Measurements from ENCODE around the gene DNAH8. TPM values are rescaled to one million over a fixed set of nuclear protein-coding genes. Genes with fewer than 3 reads are reported as not detected.

Gene DNAH8
- total RNA-seq, 1 experiment from 2014 or later = not detected

GRCh38 chr6:38813041-38813823 is 98.1 kb downstream of the DNAH8 start:
- in situ Hi-C loops (cut with HindIII; ENCODE audit: low sequenced_read_pairs) = no loop called here
- no peak for DNase-seq (ENCODE audit: low spot score)

- in situ Hi-C loops (cut with HindIII; ENCODE audit: low sequenced_read_pairs) = no loop called here
Observed at GRCh38 chr6:38814761-38815160, 99.7 kb downstream of the DNAH8 start.

GRCh38 chr6:38815250-38815649 is 100.1 kb downstream of the DNAH8 start:
- in situ Hi-C loops (cut with HindIII; ENCODE audit: low sequenced_read_pairs) = no loop called here
- no peak for DNase-seq (ENCODE audit: low spot score)

More at GRCh38 chr6:38814761-38815160, 99.7 kb downstream of the DNAH8 start:
- DNase-seq (ENCODE audit: low spot score) = no peak

- in situ Hi-C loops (cut with HindIII; ENCODE audit: low sequenced_read_pairs) = no loop called here
- no peak for DNase-seq (ENCODE audit: low spot score)
Observed at GRCh38 chr6:38818691-38819090, 103.6 kb downstream of the DNAH8 start.

GRCh38 chr6:38822963-38823362 is 107.9 kb downstream of the DNAH8 start:
- no peak for DNase-seq (ENCODE audit: low spot score)
- in situ Hi-C loops (cut with HindIII; ENCODE audit: low sequenced_read_pairs) = no loop called here

GRCh38 chr6:38824243-38824894 is 109.3 kb downstream of the DNAH8 start:
- DNase-seq (ENCODE audit: low spot score) = no peak
- in situ Hi-C loops (cut with HindIII; ENCODE audit: low sequenced_read_pairs) = no loop called here

- in situ Hi-C loops (cut with HindIII; ENCODE audit: low sequenced_read_pairs) = no loop called here
- no peak for DNase-seq (ENCODE audit: low spot score)
Observed at GRCh38 chr6:38827024-38827423, 111.9 kb downstream of the DNAH8 start.

GRCh38 chr6:38831865-38832264 is 116.8 kb downstream of the DNAH8 start:
- in situ Hi-C loops (cut with HindIII; ENCODE audit: low sequenced_read_pairs) = no loop called here

GRCh38 chr6:38833320-38833719 is 118.2 kb downstream of the DNAH8 start:
- DNase-seq (ENCODE audit: low spot score) = no peak
- in situ Hi-C loops (cut with HindIII; ENCODE audit: low sequenced_read_pairs) = no loop called here

More at GRCh38 chr6:38831865-38832264, 116.8 kb downstream of the DNAH8 start:
- no peak for DNase-seq (ENCODE audit: low spot score)

GRCh38 chr6:38836585-38836984 is 121.5 kb downstream of the DNAH8 start:
- peak; percentile 31 for DNase-seq (ENCODE audit: low spot score)
- in situ Hi-C loops (cut with HindIII; ENCODE audit: low sequenced_read_pairs) = no loop called here

- in situ Hi-C loops (cut with HindIII; ENCODE audit: low sequenced_read_pairs) = no loop called here
Observed at GRCh38 chr6:38837101-38837500, 122.0 kb downstream of the DNAH8 start.

GRCh38 chr6:38843798-38844197 is 128.7 kb downstream of the DNAH8 start:
- in situ Hi-C loops (cut with HindIII; ENCODE audit: low sequenced_read_pairs) = no loop called here
- DNase-seq (ENCODE audit: low spot score) = no peak

More at GRCh38 chr6:38837101-38837500, 122.0 kb downstream of the DNAH8 start:
- DNase-seq (ENCODE audit: low spot score) = peak; percentile 25

- no peak for DNase-seq (ENCODE audit: low spot score)
- in situ Hi-C loops (cut with HindIII; ENCODE audit: low sequenced_read_pairs) = no loop called here
Observed at GRCh38 chr6:38845931-38846330, 130.8 kb downstream of the DNAH8 start.

- DNase-seq (ENCODE audit: low spot score) = no peak
Observed at GRCh38 chr6:38846361-38846760, 131.2 kb downstream of the DNAH8 start.

GRCh38 chr6:38846844-38847243 is 131.7 kb downstream of the DNAH8 start:
- no peak for DNase-seq (ENCODE audit: low spot score)
- in situ Hi-C loops (cut with HindIII; ENCODE audit: low sequenced_read_pairs) = no loop called here

More at GRCh38 chr6:38846361-38846760, 131.2 kb downstream of the DNAH8 start:
- in situ Hi-C loops (cut with HindIII; ENCODE audit: low sequenced_read_pairs) = no loop called here

GRCh38 chr6:38847497-38847896 is 132.4 kb downstream of the DNAH8 start:
- DNase-seq (ENCODE audit: low spot score) = no peak
- in situ Hi-C loops (cut with HindIII; ENCODE audit: low sequenced_read_pairs) = no loop called here

- DNase-seq (ENCODE audit: low spot score) = no peak
- in situ Hi-C loops (cut with HindIII; ENCODE audit: low sequenced_read_pairs) = no loop called here
Observed at GRCh38 chr6:38848760-38849159, 133.6 kb downstream of the DNAH8 start.

GRCh38 chr6:38852215-38852614 is 137.1 kb downstream of the DNAH8 start:
- no peak for DNase-seq (ENCODE audit: low spot score)
- in situ Hi-C loops (cut with HindIII; ENCODE audit: low sequenced_read_pairs) = no loop called here

GRCh38 chr6:38853236-38853635 is 138.1 kb downstream of the DNAH8 start:
- no peak for DNase-seq (ENCODE audit: low spot score)
- in situ Hi-C loops (cut with HindIII; ENCODE audit: low sequenced_read_pairs) = no loop called here

GRCh38 chr6:38856492-38856891 is 141.4 kb downstream of the DNAH8 start:
- no peak for DNase-seq (ENCODE audit: low spot score)
- in situ Hi-C loops (cut with HindIII; ENCODE audit: low sequenced_read_pairs) = no loop called here

GRCh38 chr6:38857815-38858214 is 142.7 kb downstream of the DNAH8 start:
- in situ Hi-C loops (cut with HindIII; ENCODE audit: low sequenced_read_pairs) = no loop called here
- DNase-seq (ENCODE audit: low spot score) = no peak

Data from G401 (cell line).